HG03095 (cell line): Measurements from ENCODE around the gene NIPBL.
"Not testable (repeated sequence)": the region's sequence is repeated elsewhere in the genome, so short reads cannot be mapped to it uniquely, and the experiment has no call there.

Source experiments
- ATAC-seq: cut with Tn5 transposase; IDR thresholded peaks from one replicate; pipeline ENCODE4 v1.9.1; 2021; ENCODE audit warnings: moderate library complexity; ENCODE audit not compliant: unreplicated experiment

The NIPBL gene

GRCh38 chr5:36876299-36876964 lies at the start of gene NIPBL:
Gene NIPBL (plus strand): TSS chr5:36876769. CDS start chr5:36953697, 76,928 bp downstream.
- peak; percentile 49 for ATAC-seq

- ATAC-seq: no peak
These were observed 44.3 kb upstream of the NIPBL start for GRCh38 chr5:36832274-36832673.

- no peak for ATAC-seq
These were observed 39.7 kb upstream of the NIPBL start for GRCh38 chr5:36836831-36837230.

GRCh38 chr5:36839489-36840476 lies 36.8 kb upstream of the NIPBL start:
- ATAC-seq: no peak

- ATAC-seq: no peak
These were observed 34.9 kb upstream of the NIPBL start for GRCh38 chr5:36841677-36842076.

- ATAC-seq: no peak
These were observed 34.5 kb upstream of the NIPBL start for GRCh38 chr5:36842087-36842486.

GRCh38 chr5:36844305-36844704 lies 32.3 kb upstream of the NIPBL start:
- ATAC-seq: no peak

- ATAC-seq: not testable (repeated sequence)
These were observed 28.0 kb upstream of the NIPBL start for GRCh38 chr5:36848545-36848944.

- ATAC-seq: not testable (repeated sequence)
These were observed 23.7 kb upstream of the NIPBL start for GRCh38 chr5:36852903-36853302.

- ATAC-seq: no peak
These were observed 22.0 kb upstream of the NIPBL start for GRCh38 chr5:36854402-36855140.

GRCh38 chr5:36855141-36855495 lies 21.5 kb upstream of the NIPBL start:
- ATAC-seq: no peak

- no peak for ATAC-seq
These were observed 14.7 kb upstream of the NIPBL start for GRCh38 chr5:36861871-36862270.

GRCh38 chr5:36870399-36871040 lies 6.0 kb upstream of the NIPBL start:
- ATAC-seq: peak; percentile 68

- no peak for ATAC-seq
These were observed 2.1 kb upstream of the NIPBL start for GRCh38 chr5:36874465-36874864.

- no peak for ATAC-seq
These were observed 1.3 kb upstream of the NIPBL start for GRCh38 chr5:36875051-36875789.

GRCh38 chr5:36875790-36876298 lies 725 bp upstream of the NIPBL start:
- ATAC-seq: peak; percentile 58

GRCh38 chr5:36876965-36877666 lies 547 bp downstream of the NIPBL start:
- ATAC-seq: peak; percentile 14

GRCh38 chr5:36877667-36878391 lies 1.3 kb downstream of the NIPBL start:
- peak; percentile 18 for ATAC-seq
